Kidney (tissue), 14 donors: Measurements from ENCODE around the gene INPP5J. TPM values are rescaled to one million over a fixed set of nuclear protein-coding genes. Genes with fewer than 3 reads are reported as not detected.
A peak's percentile ranks its signal among the peaks of the same experiment; 100 is the strongest.

Source experiments
- DNase-seq, 5 donors: peaks; one replicate each; pipeline ENCODE4 v3.0.0-alpha.2; 2013 to 2020
- FAIRE-seq: peaks from 2 replicates; lab custom pipeline; 2012; peaks lifted over from hg19 to GRCh38; lab: Jason Lieb, UNC
- H3K27ac ChIP-seq, 2 donors: one replicate each; pipeline ENCODE4 v1.7.0; 2013; ENCODE audit warnings: low read depth in 2 of 2, low read length in 2 of 2, inconsistent platforms in 1 of 2
- H3K27me3 ChIP-seq: one replicate; pipeline ENCODE4 v1.7.1; 2013; ENCODE audit warnings: low read length, inconsistent platforms; ENCODE audit not compliant: control insufficient read depth, insufficient read depth
- H3K36me3 ChIP-seq, 3 donors: one replicate each; pipeline versions ENCODE4 v1.7.0 to v1.7.1; 2013; ENCODE audit warnings: low read length in 3 of 3, control low read depth in 1 of 3, inconsistent platforms in 1 of 3; ENCODE audit not compliant: insufficient read depth in 3 of 3, control insufficient read depth in 2 of 3
- H3K4me1 ChIP-seq, 3 donors: one replicate each; pipeline versions ENCODE4 v1.7.0 to v1.7.1; 2013; ENCODE audit warnings: low read length in 3 of 3, inconsistent platforms in 1 of 3, low read depth in 1 of 3; ENCODE audit not compliant: control insufficient read depth in 2 of 3, insufficient read depth in 2 of 3
- H3K4me3 ChIP-seq, 3 donors: one replicate each; pipeline versions ENCODE4 v1.7.0 to v1.8.1; 2013; ENCODE audit warnings: low read length in 3 of 3, control low read depth in 1 of 3, inconsistent platforms in 1 of 3
- H3K9ac ChIP-seq, 3 donors: one replicate each; pipeline versions ENCODE4 v1.7.0 to v1.7.1; 2013; ENCODE audit warnings: low read length in 3 of 3, control low read depth in 1 of 3, inconsistent platforms in 1 of 3
- H3K9me3 ChIP-seq, 3 donors: one replicate each; pipeline versions ENCODE4 v1.7.0 to v1.7.1; 2013; ENCODE audit warnings: low read length in 3 of 3, control low read depth in 1 of 3, inconsistent platforms in 1 of 3; ENCODE audit not compliant: control insufficient read depth in 2 of 3, insufficient read depth in 1 of 3
- intact Hi-C: fragments of 100-400 bp; cut with DNase I; formaldehyde crosslinking; loops from one replicate; pipeline ENCODE4 v1.11.1; 2022
- polyA plus RNA-seq: library from polyadenylated mRNA; stranded (reverse); fragments of 350-450 nt; fragmentation: Illumina TruSeq; extraction: RNeasy Lipid Tissue Mini Kit (QIAGEN cat#74804); gene quantifications from one replicate; pipeline ENCODE4 v1.2.3, GENCODE V29; 2014; ENCODE audit warnings: low read depth, low replicate concordance; ENCODE audit not compliant: insufficient read depth
- total RNA-seq: library from RNA; stranded (reverse); fragmentation: NEBNext Ultra II Directional; extraction: Animal tissue kit (Norgen Biotek cat#: 25700); gene quantifications from one replicate; pipeline ENCODE4 v1.2.1, GENCODE V29; 2021
- TF ChIP-seq, protein P1 (sequence below): IDR thresholded peaks from 3 replicates; pipeline ENCODE4 v1.5.1; 2012; ENCODE audit warnings: mild to moderate bottlenecking, moderate library complexity, borderline replicate concordance; ENCODE audit not compliant: insufficient read depth; ENCODE audit errors: extremely low read depth
- donor health status: control.
- donor health status: control.
- donor health status: control.
- donor health status: control.
- donor health status: control.
- donor health status: DM: yes; HTN: yes; CAD: no.
- donor health status: Normal renal cell carcinoma (clear cell type).

INPP5J gene
- total and polyA plus RNA-seq, 2 donors from 2014 or later = 6.2 to 44.7 TPM

DNA sequence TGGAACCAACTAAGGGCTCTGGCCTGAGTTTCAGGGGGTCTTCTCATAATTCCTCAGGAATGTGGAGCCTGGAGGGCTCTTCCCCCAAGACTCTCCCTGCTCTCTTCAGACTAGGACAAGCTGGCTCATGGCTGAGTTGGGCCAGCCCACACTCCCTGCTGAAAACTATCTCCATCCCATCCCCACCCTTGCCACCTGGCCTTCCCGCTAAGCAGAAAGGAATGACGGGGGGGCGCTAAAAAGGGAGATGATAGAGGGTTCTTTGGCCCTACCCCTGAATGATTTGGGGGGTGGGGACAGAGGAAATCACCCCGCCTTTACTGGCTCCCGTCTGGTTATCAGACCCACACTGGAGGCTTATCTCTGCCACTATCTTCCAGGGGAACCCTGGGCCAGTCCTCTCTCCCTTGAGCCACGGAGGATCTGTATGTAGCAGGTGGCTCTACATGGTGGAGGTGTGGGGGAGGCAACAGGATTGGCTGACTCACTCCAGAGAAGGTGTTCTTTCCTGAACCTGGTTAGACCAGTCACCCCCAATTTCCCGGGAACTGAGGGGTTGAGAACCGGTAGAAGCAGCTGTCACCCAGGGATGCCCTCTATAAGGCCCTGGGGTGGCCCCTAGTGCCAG is 35.9 kb upstream of the INPP5J start:
- peaks cover 0 to 40% (median 27%) of the 10 kb centered on the region in 3 donors for H3K4me1 ChIP-seq
- H3K9ac ChIP-seq = no peak overlapping the region
- H3K36me3 ChIP-seq = peaks cover 3 to 52% (median 18%) of the 10 kb centered on the region in 3 donors
- H3K4me3 ChIP-seq = no peak overlapping the region
- no peaks in the 10 kb centered on the region for H3K27me3 ChIP-seq
- TF ChIP-seq, protein P1, sequence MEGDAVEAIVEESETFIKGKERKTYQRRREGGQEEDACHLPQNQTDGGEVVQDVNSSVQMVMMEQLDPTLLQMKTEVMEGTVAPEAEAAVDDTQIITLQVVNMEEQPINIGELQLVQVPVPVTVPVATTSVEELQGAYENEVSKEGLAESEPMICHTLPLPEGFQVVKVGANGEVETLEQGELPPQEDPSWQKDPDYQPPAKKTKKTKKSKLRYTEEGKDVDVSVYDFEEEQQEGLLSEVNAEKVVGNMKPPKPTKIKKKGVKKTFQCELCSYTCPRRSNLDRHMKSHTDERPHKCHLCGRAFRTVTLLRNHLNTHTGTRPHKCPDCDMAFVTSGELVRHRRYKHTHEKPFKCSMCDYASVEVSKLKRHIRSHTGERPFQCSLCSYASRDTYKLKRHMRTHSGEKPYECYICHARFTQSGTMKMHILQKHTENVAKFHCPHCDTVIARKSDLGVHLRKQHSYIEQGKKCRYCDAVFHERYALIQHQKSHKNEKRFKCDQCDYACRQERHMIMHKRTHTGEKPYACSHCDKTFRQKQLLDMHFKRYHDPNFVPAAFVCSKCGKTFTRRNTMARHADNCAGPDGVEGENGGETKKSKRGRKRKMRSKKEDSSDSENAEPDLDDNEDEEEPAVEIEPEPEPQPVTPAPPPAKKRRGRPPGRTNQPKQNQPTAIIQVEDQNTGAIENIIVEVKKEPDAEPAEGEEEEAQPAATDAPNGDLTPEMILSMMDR = no peak
- intact Hi-C loops = loop anchor here (5.0 kb wide), 1 partner anchor 140 kb away; no protein-coding TSS in a partner anchor
- H3K9me3 ChIP-seq = no peaks in the 10 kb centered on the region
- DNase-seq (no peak), FAIRE-seq (no peak)
- H3K27ac ChIP-seq = no peak overlapping the region

DNA sequence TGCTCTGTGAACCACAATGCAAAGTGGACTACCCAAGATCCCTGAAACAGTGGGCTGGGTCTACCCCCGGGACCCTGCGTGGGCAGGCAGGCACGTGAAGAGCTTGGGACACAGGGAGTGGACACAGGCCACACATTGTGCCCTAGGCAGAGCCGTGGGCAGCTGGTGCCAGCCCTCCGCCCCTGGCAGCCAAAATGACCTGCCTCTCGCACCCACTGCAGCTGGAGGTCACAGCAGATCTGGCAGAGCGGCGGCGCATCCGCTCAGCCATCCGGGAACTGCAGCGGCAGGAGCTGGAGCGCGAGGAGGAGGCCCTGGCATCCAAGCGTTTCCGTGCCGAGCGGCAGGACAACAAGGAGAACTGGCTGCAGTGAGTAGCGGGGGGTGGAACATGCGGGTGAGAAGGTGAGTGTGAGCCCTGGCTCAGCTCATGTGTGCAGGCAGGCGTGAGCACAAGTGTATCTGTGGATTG is 35.0 kb upstream of the INPP5J start:
- intact Hi-C loops = loop anchor here (5.0 kb wide), 1 partner anchor 140 kb away; no protein-coding TSS in a partner anchor
- H3K27ac ChIP-seq = no peak overlapping the region
- no peak overlapping the region for H3K9ac ChIP-seq
- H3K9me3 ChIP-seq = no peaks in the 10 kb centered on the region
- TF ChIP-seq, protein P1 = no peak
- H3K4me1 ChIP-seq = peaks cover 0 to 35% (median 24%) of the 10 kb centered on the region in 3 donors
- DNase-seq = no peak
- peaks cover 3 to 60% (median 22%) of the 10 kb centered on the region in 3 donors for H3K36me3 ChIP-seq
- H3K4me3 ChIP-seq = no peak overlapping the region
- no peaks in the 10 kb centered on the region for H3K27me3 ChIP-seq
- FAIRE-seq = no peak

DNA sequence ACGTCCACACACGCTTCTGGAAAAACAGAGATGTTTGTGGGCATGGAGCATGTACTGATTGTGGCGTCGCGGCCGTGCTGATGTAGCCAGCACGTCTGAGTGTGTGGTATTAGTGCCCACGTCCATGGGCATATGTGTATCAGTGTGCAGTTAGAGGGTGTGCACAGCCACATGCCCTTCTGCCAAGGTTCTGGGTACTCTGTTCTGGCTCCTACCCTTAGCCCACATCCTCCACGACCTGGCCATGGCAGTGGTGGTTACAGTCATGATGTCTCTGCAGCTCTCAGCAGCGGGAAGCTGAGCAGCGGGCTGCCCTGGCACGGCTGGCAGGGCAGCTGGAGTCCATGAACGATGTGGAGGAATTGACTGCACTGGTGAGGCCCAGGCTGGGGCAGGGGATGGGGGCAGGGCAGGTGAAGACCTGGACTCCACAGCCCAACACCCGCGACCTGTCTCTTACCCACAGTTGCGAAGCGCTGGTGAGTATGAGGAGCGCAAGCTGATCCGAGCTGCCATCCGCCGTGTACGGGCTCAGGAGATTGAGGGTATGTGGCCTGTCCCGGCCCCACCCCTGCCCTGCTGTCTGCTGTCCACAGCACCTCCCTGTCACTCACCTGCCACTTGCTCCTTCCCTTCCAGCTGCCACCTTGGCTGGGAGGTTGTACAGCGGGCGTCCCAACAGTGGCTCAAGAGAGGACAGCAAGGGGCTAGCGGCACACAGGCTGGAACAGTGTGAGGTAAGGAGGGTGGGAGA is 34.4 kb upstream of the INPP5J start:
- FAIRE-seq = no peak
- TF ChIP-seq, protein P1 = no peak
- peak in 1 of 5 donors; percentile 41 for DNase-seq
- no peaks in the 10 kb centered on the region for H3K9me3 ChIP-seq
- H3K27ac ChIP-seq = no peak overlapping the region
- H3K4me3 ChIP-seq = no peak overlapping the region
- intact Hi-C loops = loop anchor here (5.0 kb wide), 1 partner anchor 141 kb away; no protein-coding TSS in a partner anchor
- H3K9ac ChIP-seq = no peak overlapping the region
- H3K36me3 ChIP-seq = peaks cover 3 to 61% (median 23%) of the 10 kb centered on the region in 3 donors
- no peaks in the 10 kb centered on the region for H3K27me3 ChIP-seq
- peaks cover 0 to 30% (median 18%) of the 10 kb centered on the region in 3 donors for H3K4me1 ChIP-seq
